Measurements from ENCODE around the gene APOC3.

APOC3 gene

GRCh38 chr11:116879800-116880625 is 50.3 kb downstream of the APOC3 start:
- peak; percentile 91 for DNase-seq

- no peak for DNase-seq
Observed at GRCh38 chr11:116881143-116881542, 51.4 kb downstream of the APOC3 start.

GRCh38 chr11:116882386-116882785 is 52.7 kb downstream of the APOC3 start:
- no peak for DNase-seq

All from GF-D8 (cell line).